IMR-90 (cell line): Measurements from ENCODE around the gene TRIM13. TPM values are rescaled to one million over a fixed set of nuclear protein-coding genes. Genes with fewer than 3 reads are reported as not detected.
A peak's percentile ranks its signal among the peaks of the same experiment; 100 is the strongest.

Source experiments
- ATAC-seq: fragments of 200-7000 bp; cut with Tn5 transposase; 2 replicates; pipeline ENCODE4 v1.9.1; 2020; ENCODE audit warnings: low read depth, mild to moderate bottlenecking, moderate library complexity
- BruUV-seq: library from RNA; stranded (reverse); fragments of 400-500 nt; replicated peaks from 2 replicates; lab custom pipeline; 2021; lab: Mats Ljungman, UMichigan
- CTCF ChIA-PET: fragments of 300-600 bp; formaldehyde crosslinking; extraction: SDS; loops from one replicate; lab custom pipeline; 2021; ENCODE audit warnings: antibody characterized with exemption; lab: Yijun Ruan, JAX
- POLR2A ChIA-PET: fragments of 300-600 bp; sonication (Branson Sonifier 250); formaldehyde crosslinking; loops from one replicate; lab custom pipeline; 2022; ENCODE audit warnings: antibody characterized with exemption; ENCODE audit not compliant: unreplicated experiment; lab: Charles Lee
- DNase-seq: peaks from one replicate; pipeline ENCODE4 v3.0.0; 2013
- H2AFZ ChIP-seq: replicated peaks from 2 replicates; pipeline ENCODE3; 2013; ENCODE audit warnings: low read length, mild to moderate bottlenecking; ENCODE audit not compliant: poor library complexity
- H2AK5ac ChIP-seq: 2 replicates; pipeline ENCODE4 v1.6.1; 2013; ENCODE audit warnings: low read depth, low read length, inconsistent platforms
- H2AK9ac ChIP-seq: replicated peaks from 2 replicates; pipeline ENCODE3; 2013; ENCODE audit warnings: mild to moderate bottlenecking, low read depth, low read length, moderate library complexity; ENCODE audit not compliant: poor library complexity
- H2BK120ac ChIP-seq: 2 replicates; pipeline ENCODE4 v1.6.1; 2013; ENCODE audit warnings: low read depth, low read length, inconsistent platforms
- H2BK15ac ChIP-seq: 3 replicates; pipeline ENCODE4 v1.6.1; 2013; ENCODE audit warnings: low read depth, low read length, inconsistent platforms
- H2BK20ac ChIP-seq: 2 replicates; pipeline ENCODE4 v1.6.1; 2013; ENCODE audit warnings: low read depth, mild to moderate bottlenecking, inconsistent platforms, low read length, moderate library complexity
- H2BK5ac ChIP-seq: 2 replicates; pipeline ENCODE4 v1.6.1; 2013; ENCODE audit warnings: mild to moderate bottlenecking, low read depth, low read length, inconsistent platforms; ENCODE audit not compliant: poor library complexity, severe bottlenecking
- H3K14ac ChIP-seq: replicated peaks from 2 replicates; pipeline ENCODE4 v1.6.1; 2013; ENCODE audit warnings: low read depth, low read length, inconsistent platforms
- H3K18ac ChIP-seq: 2 replicates; pipeline ENCODE4 v1.6.1; 2013; ENCODE audit warnings: low read depth, low read length, control low read depth
- H3K23ac ChIP-seq: 2 replicates; pipeline ENCODE4 v1.6.1; 2013; ENCODE audit warnings: low read depth, low read length, inconsistent platforms
- H3K27ac ChIP-seq: 2 replicates; pipeline ENCODE4 v1.5.1; 2013; ENCODE audit warnings: mild to moderate bottlenecking, control low read depth, low read length; ENCODE audit not compliant: insufficient read depth
- H3K27me3 ChIP-seq: 2 replicates; pipeline ENCODE4 v1.6.1; 2013; ENCODE audit warnings: low read length; ENCODE audit not compliant: control insufficient read depth, insufficient read depth
- H3K36me3 ChIP-seq: 2 replicates; pipeline ENCODE4 v1.6.1; 2013; ENCODE audit warnings: low read length, mixed read lengths; ENCODE audit not compliant: control insufficient read depth, insufficient read depth
- H3K4ac ChIP-seq: 2 replicates; pipeline ENCODE4 v1.6.1; 2013; ENCODE audit warnings: low read depth, low read length, inconsistent platforms
- H3K4me1 ChIP-seq: 2 replicates; pipeline ENCODE4 v1.6.1; 2013; ENCODE audit warnings: low read length, mixed read lengths; ENCODE audit not compliant: control insufficient read depth, insufficient read depth
- H3K4me2 ChIP-seq: 2 replicates; pipeline ENCODE4 v1.6.1; 2013; ENCODE audit warnings: low read depth, mild to moderate bottlenecking, control low read depth, low read length, moderate library complexity
- H3K4me3 ChIP-seq: 2 replicates; pipeline ENCODE4 v1.5.1; 2013; ENCODE audit warnings: low read depth, mild to moderate bottlenecking, control low read depth, low read length, moderate library complexity; ENCODE audit not compliant: insufficient read depth
- H3K56ac ChIP-seq: 2 replicates; pipeline ENCODE4 v1.6.1; 2013; ENCODE audit warnings: low read length, inconsistent platforms; ENCODE audit not compliant: insufficient read depth; ENCODE audit errors: extremely low read depth
- H3K79me1 ChIP-seq, 2 experiments: 2 replicates each; pipeline ENCODE4 v1.6.1; 2013; ENCODE audit warnings: low read length in 2 of 2, inconsistent platforms in 1 of 2, low read depth in 1 of 2
- H3K9ac ChIP-seq: 2 replicates; pipeline ENCODE4 v1.6.1; 2013; ENCODE audit warnings: low read depth, low read length, control low read depth
- H3K9me1 ChIP-seq: 2 replicates; pipeline ENCODE4 v1.6.1; 2013; ENCODE audit warnings: low read length, inconsistent platforms; ENCODE audit not compliant: insufficient read depth
- H3K9me3 ChIP-seq: 2 replicates; pipeline ENCODE4 v1.6.1; 2013; ENCODE audit warnings: low read length; ENCODE audit not compliant: control insufficient read depth, insufficient read depth
- H4K20me1 ChIP-seq: 2 replicates; pipeline ENCODE4 v1.6.1; 2013; ENCODE audit warnings: low read length, inconsistent platforms; ENCODE audit not compliant: insufficient read depth
- H4K5ac ChIP-seq: 2 replicates; pipeline ENCODE4 v1.6.1; 2013; ENCODE audit warnings: mild to moderate bottlenecking, low read depth, low read length, control low read depth
- H4K8ac ChIP-seq, 2 experiments: 2 replicates each; pipeline ENCODE4 v1.6.1; 2013; ENCODE audit warnings: low read depth in 2 of 2, low read length in 2 of 2, control low read depth in 1 of 2, inconsistent platforms in 1 of 2
- H4K91ac ChIP-seq: 2 replicates; pipeline ENCODE4 v1.6.1; 2013; ENCODE audit warnings: low read depth, low read length, inconsistent platforms; ENCODE audit not compliant: insufficient read depth
- BHLHE40 ChIP-seq: fragments of 150-350 bp; IDR thresholded peaks from 2 replicates; pipeline ENCODE4 v1.6.1; 2016; ENCODE audit warnings: mild to moderate bottlenecking, low read depth, low read length
- CHD1 ChIP-seq: IDR thresholded peaks from 2 replicates; pipeline ENCODE4 v1.6.1; 2012; ENCODE audit warnings: low read depth, low read length, improper control_type of control experiment
- CTCF ChIP-seq: conservative IDR thresholded peaks from 2 replicates; pipeline ENCODE4 v1.5.1; 2012; ENCODE audit warnings: mild to moderate bottlenecking, low read depth, low read length, improper control_type of control experiment
- ELK1 ChIP-seq: fragments of 150-350 bp; IDR thresholded peaks from 2 replicates; pipeline ENCODE4 v1.6.1; 2016; ENCODE audit warnings: low read depth, mild to moderate bottlenecking, low read length, moderate library complexity, borderline replicate concordance
- MAFK ChIP-seq: IDR thresholded peaks from 2 replicates; pipeline ENCODE4 v1.6.1; 2012; ENCODE audit warnings: low read depth, low read length, improper control_type of control experiment
- MAZ ChIP-seq: IDR thresholded peaks from 2 replicates; pipeline ENCODE4 v1.6.1; 2012; ENCODE audit warnings: low read depth, mild to moderate bottlenecking, low read length, improper control_type of control experiment, moderate library complexity, borderline replicate concordance
- MXI1 ChIP-seq: IDR thresholded peaks from 2 replicates; pipeline ENCODE4 v1.6.1; 2012; ENCODE audit warnings: low read depth, mild to moderate bottlenecking, low read length, moderate library complexity, borderline replicate concordance
- NFE2L2 ChIP-seq: fragments of 150-350 bp; IDR thresholded peaks from 2 replicates; pipeline ENCODE4 v1.6.1; 2016; ENCODE audit warnings: low read depth, mild to moderate bottlenecking, low read length
- RAD21 ChIP-seq: IDR thresholded peaks from 2 replicates; pipeline ENCODE4 v1.6.1; 2012; ENCODE audit warnings: low read length, improper control_type of control experiment
- RFX5 ChIP-seq: IDR thresholded peaks from 2 replicates; pipeline ENCODE4 v1.8.0; 2012; ENCODE audit warnings: low read depth, mild to moderate bottlenecking, low read length, moderate library complexity
- USF2 ChIP-seq: fragments of 150-350 bp; IDR thresholded peaks from 2 replicates; pipeline ENCODE4 v1.6.1; 2017; ENCODE audit warnings: mild to moderate bottlenecking, antibody characterized with exemption, low read length, low read depth
- WGBS, 2 experiments: methylation state at CpG; one replicate each; pipeline versions ENCODE4 v1.1.5 to v1.1.7; 2013; ENCODE audit warnings: missing lambda C conversion rate in 2 of 2; ENCODE audit not compliant: insufficient read length in 1 of 2; ENCODE audit errors: extremely low coverage in 2 of 2; 5-methylcytosine and 5-hydroxymethylcytosine counted together
- dilution Hi-C: fragments of 300-500 bp; cut with HindIII; formaldehyde crosslinking; loops from one replicate; pipeline ENCODE4 v1.14.3; 2018; ENCODE audit warnings: low sequenced_read_pairs; ENCODE audit not compliant: unreplicated experiment
- in situ Hi-C: fragments of 300-500 bp; cut with MboI; formaldehyde crosslinking; loops from 3 replicates; pipeline ENCODE4 v1.14.3; 2019; ENCODE audit warnings: low sequenced_read_pairs, inconsistent platforms, mixed read lengths
- intact Hi-C: fragments of 100-400 bp; cut with micrococcal nuclease; formaldehyde crosslinking; loops from 2 replicates; pipeline ENCODE4 v1.10.0; 2022
- polyA plus RNA-seq, 3 experiments: library from polyadenylated mRNA; depleted of rRNA; stranded (reverse); fragments of >200 nt; gene quantifications; 2 replicates each; pipeline ENCODE4 v1.2.3, GENCODE V29; 2012; ENCODE audit warnings: low replicate concordance in 1 of 3
- total RNA-seq: library from RNA; depleted of rRNA; stranded (reverse); fragments of >200 nt; gene quantifications from 2 replicates; pipeline ENCODE4 v1.2.3, GENCODE V29; 2012

Gene TRIM13
- total and polyA plus RNA-seq, 2 of the 4 experiments (the other 2 are of a cell fraction), result 12.0 to 20.1 TPM

- peaks cover 3% of the 10 kb centered on the region for H3K4me1 ChIP-seq
- H4K8ac ChIP-seq, result no peak overlapping the region
- in situ Hi-C loops, result no loop called here
- no peaks in the 10 kb centered on the region for H3K9me3 ChIP-seq
- H3K4me3 ChIP-seq, result no peak overlapping the region
- intact Hi-C loops, result no loop called here
- POLR2A ChIA-PET, result interaction anchor here (0.6 kb wide), 1 partner anchor 123 kb away, joined by 4 read pairs; no protein-coding TSS in a partner anchor
- H4K5ac ChIP-seq, result no peak overlapping the region
- H3K4me2 ChIP-seq, result no peak overlapping the region
- peak overlapping the region; percentile 16; the same call in 1 of the 2 replicates for H3K23ac ChIP-seq
- TF ChIP-seq RAD21 (no peak), USF2 (no peak), MXI1 (no peak), MAFK (no peak), BHLHE40 (no peak), MAZ (no peak), ELK1 (no peak), RFX5 (no peak), NFE2L2 (no peak), CTCF (no peak), CHD1 (no peak)
- no peak overlapping the region for H2BK120ac ChIP-seq
- no peak overlapping the region for H2BK20ac ChIP-seq
- H3K14ac ChIP-seq, result no peak overlapping the region
- H3K79me1 ChIP-seq, result peaks cover 14 to 55% of the 10 kb centered on the region in 2 experiments
- CTCF ChIA-PET, result no interaction called here
- ATAC-seq (no peak), DNase-seq (no peak)
- H3K4ac ChIP-seq, result no peak overlapping the region
- H4K91ac ChIP-seq, result no peak overlapping the region
- peaks cover 17% of the 10 kb centered on the region for H3K36me3 ChIP-seq
- H2BK15ac ChIP-seq, result no peak overlapping the region
- no peak overlapping the region for H3K9ac ChIP-seq
- WGBS, 2 experiments, result no CpG with 5 or more reads among the region's 1 CpG
- no peak overlapping the region for H3K56ac ChIP-seq
- no peaks in the 10 kb centered on the region for H3K27me3 ChIP-seq
- no peak overlapping the region for H3K18ac ChIP-seq
- H3K27ac ChIP-seq, result no peak overlapping the region
- BruUV-seq, result no TSS peak
- H2BK5ac ChIP-seq, result no peak overlapping the region
- H4K20me1 ChIP-seq, result peaks cover 13% of the 10 kb centered on the region; the same call in 1 of the 2 replicates
- dilution Hi-C loops, result no loop called here
- H2AFZ ChIP-seq, result no peak overlapping the region
- H3K9me1 ChIP-seq, result peaks cover 2% of the 10 kb centered on the region; the same call in 1 of the 2 replicates
- H2AK9ac ChIP-seq, result no peak overlapping the region
- H2AK5ac ChIP-seq, result no peak overlapping the region
Measured at GRCh38 chr13:50001287-50001686, 4.4 kb downstream of the TRIM13 start.
